HTERT RPE-1 (cell line): Measurements from ENCODE around the gene TACSTD2.
"Not testable (repeated sequence)": the region's sequence is repeated elsewhere in the genome, so short reads cannot be mapped to it uniquely, and the experiment has no call there.

Experiments used
- in situ Hi-C: fragments of 300-500 bp; cut with MboI; formaldehyde crosslinking; loops from 4 replicates; pipeline ENCODE4 v1.14.3; 2020; ENCODE audit warnings: low sequenced_read_pairs

The TACSTD2 gene, protein sequence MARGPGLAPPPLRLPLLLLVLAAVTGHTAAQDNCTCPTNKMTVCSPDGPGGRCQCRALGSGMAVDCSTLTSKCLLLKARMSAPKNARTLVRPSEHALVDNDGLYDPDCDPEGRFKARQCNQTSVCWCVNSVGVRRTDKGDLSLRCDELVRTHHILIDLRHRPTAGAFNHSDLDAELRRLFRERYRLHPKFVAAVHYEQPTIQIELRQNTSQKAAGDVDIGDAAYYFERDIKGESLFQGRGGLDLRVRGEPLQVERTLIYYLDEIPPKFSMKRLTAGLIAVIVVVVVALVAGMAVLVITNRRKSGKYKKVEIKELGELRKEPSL

DNA sequence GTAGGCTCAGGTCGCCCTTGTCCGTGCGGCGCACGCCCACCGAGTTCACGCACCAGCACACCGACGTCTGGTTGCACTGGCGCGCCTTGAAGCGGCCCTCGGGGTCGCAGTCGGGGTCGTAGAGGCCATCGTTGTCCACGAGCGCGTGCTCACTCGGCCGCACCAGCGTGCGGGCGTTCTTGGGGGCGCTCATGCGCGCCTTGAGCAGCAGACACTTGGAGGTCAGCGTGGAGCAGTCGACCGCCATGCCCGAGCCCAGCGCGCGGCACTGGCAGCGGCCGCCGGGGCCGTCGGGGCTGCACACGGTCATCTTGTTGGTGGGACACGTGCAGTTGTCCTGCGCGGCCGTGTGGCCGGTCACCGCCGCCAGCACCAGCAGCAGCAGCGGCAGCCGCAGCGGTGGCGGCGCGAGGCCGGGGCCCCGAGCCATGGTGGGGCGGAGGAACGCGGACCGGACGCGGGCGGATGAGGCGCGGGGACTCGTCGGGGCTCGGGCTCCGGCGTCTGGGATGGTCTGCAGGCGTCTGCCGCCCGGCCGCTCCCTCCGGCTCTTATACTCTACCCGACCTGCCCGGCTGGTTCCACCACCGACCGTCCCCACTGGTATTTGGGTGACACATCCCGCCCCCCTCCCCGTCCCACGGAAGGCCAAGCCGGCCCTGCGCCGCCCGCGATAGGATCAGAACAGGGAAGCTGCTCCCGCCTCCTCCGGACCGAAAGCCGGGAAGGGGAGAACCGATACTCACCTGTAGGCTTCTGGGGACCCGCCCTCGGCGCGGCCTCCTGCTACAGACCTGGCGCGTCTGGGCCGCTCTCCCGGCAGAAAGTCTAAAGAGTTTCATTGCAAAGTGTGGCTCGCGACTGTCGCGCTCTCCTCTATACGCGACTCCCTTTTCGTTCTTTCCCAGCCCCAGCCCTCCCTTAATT lies at the start of gene TACSTD2:
Gene TACSTD2 (minus strand): TSS at position 526 of the 927 bp plus-strand sequence. CDS start 96 bp downstream, at position 430.
- in situ Hi-C loops = no loop called here

DNA sequence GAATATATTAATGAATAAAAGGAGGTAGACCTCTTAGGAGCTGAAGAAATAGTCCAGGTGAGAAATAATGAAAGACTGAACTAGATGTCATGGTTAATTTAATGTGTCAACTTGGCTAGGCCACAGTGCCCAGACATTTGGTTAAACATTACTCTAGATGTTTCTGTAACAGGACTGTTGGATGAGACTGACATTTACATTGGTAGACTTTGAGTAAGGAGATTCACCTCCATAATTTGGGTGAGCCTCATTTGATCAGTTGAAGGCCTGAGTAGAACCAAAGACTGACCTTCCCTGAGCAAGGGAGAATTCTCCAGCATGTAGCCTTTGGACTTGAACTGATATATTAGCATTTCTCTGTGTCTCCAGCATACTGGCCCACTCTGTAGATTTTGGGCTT lies 49.2 kb upstream of the TACSTD2 start:
- in situ Hi-C loops = no loop called here

DNA sequence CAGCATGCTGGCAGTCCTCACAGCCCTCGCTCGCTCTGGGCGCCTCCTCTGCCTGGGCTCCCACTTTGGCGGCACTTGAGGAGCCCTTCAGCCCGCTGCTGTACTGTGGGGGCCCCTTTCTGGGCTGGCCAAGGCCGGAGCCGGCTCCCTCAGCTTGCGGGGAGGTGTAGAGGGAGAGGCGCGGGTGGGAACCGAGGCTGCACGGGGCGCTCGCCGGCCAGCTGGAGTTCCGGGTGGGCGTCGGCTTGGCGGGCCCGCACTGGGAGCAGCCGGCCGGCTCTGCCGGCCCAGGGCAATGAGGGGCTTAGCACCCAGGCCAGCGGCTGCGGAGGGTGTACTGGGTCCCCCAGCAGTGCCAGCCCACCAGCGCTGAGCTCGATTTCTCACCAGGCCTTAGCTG lies 46.2 kb upstream of the TACSTD2 start:
- in situ Hi-C loops = not testable (repeated sequence)

DNA sequence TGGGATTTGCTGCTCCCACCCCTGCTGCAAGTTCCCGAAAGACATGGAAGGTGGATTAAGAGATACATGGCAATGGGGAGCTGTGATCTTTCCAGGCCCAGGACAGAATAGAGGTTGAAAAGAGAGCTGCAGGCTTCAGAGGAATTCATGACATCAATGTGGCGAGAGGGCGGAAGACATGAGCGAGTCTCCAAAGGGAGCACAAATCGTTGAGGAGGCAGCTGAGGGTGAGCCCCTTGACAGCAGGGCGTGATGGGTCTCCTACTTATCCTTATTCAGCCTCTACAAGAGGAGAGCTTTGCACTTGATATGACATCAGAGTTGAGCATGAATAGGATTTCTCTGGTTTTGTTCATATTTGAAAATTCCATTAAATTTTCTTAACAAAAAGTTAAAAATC lies 45.5 kb upstream of the TACSTD2 start:
- in situ Hi-C loops = no loop called here

DNA sequence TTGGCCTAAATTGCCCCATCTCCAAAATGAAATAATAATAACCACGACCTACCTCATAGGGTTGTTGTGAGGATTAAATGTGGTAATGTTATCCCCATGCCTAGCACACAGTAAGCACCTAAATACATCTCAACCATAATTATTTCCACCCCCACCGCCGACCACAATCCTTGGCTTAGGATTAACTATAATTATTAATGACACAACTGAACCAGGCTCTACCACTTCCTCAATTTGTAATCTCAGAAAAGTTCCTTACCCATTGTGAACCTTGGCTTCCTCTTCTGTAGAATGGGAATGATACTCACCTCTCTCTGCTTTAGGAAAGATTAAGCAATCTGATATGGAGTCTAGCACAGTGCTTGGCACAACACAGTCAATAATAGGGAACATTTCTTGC lies 44.3 kb upstream of the TACSTD2 start:
- in situ Hi-C loops = no loop called here

DNA sequence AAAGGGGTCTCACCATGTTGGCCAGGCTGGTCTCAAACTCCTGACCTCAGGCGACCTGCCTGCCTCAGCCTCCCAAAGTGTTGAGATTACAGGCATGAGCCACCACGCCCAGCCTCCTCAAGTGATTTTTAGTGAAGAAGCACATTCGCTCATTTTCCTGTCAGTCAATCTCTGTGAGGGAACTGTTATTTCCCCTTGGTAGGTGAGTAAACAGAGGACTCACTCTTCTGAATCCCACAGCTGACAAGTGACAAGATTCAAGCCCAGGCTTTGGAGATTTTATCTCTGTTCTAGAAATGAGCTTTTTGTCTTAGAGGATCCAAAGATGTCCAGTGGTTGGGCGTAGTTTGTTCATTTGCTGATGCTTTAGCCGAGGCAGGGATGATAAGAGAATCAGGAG lies 43.9 kb upstream of the TACSTD2 start:
- in situ Hi-C loops = no loop called here

DNA sequence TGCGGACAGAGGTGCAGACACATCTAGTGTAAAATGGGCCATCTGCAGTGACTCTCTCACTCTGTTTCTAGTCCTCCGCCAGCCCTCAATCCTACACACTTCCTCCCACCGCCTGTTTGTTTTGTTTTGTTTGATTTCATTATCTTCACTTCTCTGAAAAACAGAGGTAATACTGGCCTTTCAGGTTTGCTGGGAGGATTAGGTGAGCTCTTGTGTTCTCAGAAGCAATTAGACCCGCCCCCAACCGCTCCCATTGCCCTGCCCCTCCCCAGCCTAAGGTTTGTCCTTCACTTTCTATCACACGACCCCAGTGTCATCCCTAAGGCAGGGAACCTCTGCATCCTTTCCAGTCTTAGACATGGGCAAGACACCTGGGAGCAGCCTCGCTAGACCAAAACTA lies 43.2 kb upstream of the TACSTD2 start:
- in situ Hi-C loops = no loop called here

DNA sequence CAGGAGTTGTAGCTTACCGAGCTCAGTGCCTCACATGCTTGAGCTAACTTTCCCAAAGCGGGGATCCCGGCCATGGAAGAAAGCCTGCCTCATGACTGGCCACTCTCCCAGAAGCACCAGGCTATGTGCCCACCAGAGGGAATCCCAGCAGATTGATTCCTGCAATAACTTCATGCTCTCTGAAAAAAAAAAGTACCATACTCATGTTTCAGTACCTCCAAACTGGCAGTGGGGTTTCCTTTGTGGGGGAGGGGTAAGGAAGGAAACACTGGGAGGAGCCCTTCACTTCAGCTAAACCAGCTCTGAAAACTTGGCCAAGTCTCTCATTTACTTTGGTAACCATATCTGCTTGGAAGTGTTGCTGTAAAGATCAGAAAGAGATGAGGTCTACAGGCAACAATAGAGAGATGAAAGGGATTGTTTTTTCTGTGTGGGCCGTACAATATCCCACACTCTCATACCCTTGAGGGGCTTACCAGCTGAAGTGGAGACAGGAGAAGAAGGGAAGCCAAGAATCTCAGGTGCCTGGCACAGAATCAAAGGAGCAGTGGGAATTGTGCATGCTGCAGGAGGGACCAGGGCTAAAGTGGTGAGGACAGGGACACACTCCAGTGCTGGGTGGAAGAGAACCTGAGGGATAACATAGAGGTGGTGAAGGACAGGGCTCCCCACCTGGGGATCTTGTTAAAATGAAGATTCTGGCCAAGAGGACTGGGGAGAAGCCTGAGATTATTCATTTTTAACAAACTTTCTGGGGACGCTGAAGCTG lies 42.4 kb upstream of the TACSTD2 start:
- in situ Hi-C loops = no loop called here

DNA sequence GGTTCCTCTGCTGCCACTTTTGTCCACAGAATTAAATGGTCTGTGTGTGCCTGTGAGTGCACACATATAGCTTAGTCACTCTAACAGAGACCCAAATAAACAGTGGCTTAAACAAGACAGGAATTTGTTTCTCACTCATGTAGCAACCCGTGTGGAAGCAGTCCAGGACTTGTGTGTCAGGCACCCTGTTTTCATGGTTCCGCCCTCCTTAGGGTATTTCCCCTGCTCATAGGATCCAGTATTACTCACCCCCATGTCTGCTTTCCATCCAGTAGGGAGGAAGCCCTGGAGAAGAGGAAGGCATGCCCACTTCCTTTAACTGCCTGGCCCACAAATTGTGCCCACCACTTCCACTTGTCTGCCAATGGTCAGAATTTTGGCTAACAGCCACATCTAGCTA lies 41.3 kb upstream of the TACSTD2 start:
- in situ Hi-C loops = no loop called here

DNA sequence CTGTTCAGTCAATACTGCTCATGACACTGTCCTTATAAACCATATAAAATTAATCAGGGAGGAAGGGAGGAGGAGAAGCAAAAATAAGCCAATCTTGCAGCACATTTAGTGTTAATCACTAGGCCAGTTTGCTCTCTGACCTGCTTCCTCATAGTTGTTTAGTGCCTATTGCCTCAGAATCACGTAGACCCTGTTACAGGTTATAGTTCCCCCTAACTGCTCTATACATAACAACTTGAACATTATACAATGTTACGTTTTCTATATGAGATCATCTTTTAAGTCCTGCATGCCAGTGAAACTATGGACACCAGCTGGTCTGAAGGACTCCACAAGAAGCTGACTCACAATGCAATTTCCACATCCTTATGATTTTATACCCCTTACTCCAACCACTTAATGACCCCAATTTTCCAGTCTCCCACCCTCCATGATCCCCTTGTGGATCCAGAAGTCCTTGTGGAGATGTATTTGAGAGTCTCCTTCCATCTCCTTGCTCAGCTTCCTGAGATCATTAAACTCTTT lies 34.9 kb upstream of the TACSTD2 start:
- in situ Hi-C loops = no loop called here

DNA sequence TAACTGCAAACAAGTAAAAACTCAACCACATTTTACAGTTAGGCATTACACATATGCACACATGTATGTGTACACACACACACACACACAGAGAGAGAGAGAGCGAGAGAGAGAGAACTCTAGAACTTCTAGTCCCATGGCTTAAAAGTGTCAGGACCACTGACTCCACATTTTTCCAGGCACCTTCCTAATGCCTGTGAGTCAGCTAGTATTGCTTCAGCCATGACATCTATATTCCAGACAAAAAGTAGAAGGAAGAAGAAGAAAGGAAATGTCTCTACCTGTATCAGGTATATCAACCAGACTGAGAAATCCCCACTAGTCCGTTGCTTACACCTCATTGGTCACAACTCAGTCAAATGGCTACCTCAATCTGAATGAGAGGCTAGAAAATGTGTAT lies 31.9 kb upstream of the TACSTD2 start:
- in situ Hi-C loops = no loop called here

DNA sequence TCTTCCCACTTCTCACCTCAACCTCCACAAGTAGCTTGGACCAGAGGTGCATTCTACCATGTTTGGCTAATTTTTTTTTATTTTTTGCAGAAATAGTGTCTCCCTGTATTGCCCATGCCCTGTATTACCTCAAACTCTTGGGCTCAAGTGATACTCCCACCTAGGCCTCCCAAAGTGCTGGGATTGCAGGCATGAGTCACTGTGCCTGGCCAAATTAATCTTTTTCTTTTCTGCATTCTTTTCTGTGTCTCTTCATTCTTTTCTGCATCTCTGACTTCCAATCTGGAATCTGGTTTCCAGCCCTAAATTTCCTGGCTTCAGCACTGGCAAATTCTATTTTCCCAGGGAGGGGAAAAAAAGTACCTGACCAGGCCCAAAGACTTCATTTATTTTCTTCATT lies 31.2 kb upstream of the TACSTD2 start:
- in situ Hi-C loops = no loop called here

DNA sequence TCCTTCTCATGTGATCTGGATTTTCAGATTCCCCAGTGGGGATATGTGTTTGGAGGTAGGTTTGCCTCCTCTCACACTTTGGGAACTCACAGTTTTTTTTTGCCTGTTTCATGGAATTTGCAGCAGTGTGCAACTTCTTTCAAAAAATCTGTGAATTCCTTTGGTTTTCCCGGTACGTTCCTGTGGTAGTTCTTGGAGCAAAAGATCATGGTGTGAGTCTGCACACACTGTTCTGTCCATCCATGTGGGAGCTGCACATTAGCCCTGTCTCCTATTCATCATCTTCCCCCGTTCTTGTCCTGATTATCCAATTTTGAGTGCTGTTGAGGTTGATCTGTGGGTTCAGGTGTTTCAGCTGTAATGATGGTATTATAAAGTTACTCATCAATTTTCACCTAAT lies 30.3 kb upstream of the TACSTD2 start:
- in situ Hi-C loops = no loop called here

DNA sequence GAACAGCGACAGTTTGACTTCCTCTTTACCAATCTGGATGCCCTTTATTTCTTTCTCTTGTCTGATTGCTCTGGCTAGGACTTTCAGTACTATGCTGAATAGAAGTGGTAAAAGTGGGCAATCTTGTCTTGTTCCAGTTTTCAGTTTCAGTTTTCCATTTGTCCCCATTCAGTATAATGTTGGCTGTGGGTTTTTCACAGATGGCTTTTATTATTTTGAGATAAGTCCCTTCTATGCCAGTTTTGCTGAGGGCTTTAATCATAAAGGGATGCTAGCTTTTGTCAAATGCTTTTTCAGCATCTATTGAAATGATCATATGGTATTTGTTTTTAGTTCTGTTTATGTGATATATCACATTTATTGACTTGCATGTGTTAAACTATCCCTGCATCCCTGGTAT lies 24.9 kb upstream of the TACSTD2 start:
- in situ Hi-C loops = not testable (repeated sequence)

DNA sequence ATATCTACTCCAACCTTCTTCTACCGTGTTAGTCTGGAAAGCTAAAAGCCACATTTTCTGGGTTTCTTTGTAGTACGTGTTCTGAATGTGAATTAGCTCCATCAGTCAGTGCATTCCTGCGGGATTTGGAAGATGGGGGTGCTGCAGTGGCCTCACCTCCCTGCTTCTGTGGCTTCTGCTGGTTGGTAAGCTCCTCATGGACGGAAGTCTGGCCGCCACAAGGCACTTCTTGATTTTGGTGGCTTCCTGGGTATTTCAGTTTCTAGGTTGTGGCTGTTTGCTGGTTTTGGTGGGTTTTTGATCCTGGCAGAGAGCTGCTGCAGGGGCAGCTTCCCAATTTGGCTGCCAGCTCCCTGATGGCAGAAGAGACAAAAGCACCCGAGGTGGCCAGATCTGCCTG lies 20.9 kb upstream of the TACSTD2 start:
- in situ Hi-C loops = no loop called here

DNA sequence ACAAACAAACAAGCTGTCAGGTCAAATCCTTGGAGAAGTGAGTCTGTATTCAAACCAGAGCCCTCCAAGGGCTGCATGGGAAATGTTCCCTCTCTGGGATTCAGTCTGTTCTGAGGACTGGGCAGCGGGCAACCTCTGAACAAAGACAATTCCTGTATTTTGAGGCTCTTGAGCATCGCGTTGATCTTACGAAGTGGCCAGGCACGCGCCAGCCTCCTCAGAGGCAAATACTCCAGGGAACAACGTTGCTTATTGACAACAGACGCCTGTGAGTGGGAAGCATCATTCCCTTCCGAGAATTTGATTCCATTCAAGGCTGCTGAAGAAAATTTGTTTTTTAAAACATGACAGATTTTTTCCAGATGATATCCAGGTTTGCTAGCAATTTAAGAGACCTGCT lies 20.0 kb upstream of the TACSTD2 start:
- in situ Hi-C loops = no loop called here

DNA sequence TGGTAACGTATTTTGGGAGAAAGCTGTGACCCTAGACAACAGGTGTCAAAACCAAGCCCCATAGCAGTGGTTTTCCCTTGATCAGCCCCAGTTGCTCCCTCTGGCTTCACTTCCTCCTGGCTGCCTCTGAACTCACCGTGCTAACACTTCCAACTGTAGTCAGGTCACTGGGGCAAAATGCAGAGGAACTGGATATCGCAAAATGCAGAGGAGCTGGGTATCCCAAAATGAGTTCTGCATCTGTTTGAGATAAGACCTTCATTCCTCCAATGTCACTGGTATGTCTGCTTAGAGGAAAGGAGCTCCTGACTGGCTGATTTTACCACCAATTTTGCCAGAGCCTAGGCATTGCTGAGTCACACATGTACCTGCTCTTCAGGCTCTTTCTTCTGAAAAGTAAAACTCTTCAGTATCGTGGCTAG lies 19.6 kb upstream of the TACSTD2 start:
- in situ Hi-C loops = no loop called here

DNA sequence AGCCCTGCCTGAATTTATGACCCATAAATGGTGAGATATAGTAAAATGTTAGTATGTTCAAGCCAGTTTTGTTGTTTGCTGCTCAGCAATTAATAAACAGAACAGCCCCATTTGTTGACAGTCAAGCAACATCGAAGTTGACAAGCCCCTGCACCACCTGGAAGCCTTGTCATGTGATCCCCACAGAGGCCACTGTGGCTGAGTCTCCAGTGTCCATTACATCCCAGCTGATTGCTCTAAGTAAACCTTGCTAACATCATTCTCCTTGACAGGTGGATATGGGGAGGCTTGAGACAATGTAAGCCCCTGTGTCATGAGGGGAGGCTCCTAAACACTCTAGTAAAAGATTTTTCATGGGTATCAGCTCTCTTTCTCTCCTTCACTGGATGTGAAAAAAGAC lies 17.5 kb upstream of the TACSTD2 start:
- in situ Hi-C loops = no loop called here

DNA sequence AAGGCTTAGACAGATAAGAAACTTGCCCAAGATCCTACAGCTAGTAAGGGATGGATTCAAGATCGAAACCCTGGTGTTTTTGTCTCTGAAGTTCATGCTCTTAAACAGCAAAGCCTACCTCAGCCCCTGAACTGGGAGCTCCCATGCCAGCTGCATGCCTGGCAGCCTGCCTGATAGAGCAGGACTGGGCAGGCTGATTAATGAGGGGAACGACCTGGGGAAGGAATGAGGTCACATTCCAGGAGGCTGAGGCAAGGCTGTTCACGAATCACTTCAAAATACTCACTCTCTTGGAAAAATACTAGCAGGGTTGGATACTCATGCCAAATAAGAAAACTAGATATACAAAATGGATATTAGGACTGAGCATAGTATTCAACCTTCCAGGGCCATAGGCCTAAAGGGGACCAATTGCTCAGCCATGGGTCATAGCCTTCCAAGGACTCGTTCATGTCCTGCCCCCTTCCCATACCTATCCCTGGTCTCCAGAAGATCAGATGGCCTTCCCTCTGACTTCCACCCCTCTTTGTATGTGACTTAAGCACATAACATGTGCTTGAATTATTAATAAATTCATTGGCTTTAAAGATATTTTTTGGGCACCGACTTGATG lies 15.6 kb upstream of the TACSTD2 start:
- in situ Hi-C loops = no loop called here

DNA sequence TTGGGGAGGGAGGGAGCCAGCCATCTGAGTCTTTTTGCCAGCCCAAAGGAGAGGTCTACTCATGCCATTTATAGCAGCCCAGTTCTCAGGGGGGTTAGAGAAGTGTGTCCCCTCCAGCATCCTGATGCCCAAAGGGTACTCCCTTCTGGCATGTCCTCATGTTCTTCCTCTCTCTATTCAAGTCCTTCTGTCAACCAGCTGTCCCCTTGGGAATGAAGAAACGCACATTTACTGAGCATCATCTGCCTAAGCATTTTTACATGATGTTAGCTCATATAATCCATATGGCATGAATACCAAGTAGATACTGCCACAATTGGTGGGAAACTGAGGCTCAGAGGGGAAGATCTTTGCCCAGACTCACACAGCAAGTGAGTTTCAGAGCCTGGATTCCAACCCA lies 14.8 kb upstream of the TACSTD2 start:
- in situ Hi-C loops = no loop called here

DNA sequence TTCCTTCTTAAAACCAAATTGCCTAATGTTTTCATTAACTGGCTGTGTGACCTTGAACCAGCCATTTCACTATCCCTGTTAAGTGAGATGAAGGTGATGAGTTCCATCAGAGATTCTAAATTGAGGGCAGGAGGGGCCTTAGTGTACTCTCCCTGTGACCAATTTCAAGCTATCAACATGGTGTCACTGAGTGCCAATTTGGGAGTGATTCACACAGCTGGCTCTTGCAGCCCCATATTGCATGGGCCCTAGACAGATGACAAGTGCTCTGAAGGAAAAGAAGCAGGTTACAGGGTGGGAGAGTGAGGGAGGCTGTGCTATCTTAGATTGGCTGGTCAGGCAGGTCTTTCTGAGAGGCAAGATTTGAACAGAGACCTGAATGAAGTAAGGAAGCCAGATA lies 13.0 kb upstream of the TACSTD2 start:
- in situ Hi-C loops = no loop called here
